A673 (cell line): ENCODE data around the gene MORF4L2.

ENCODE experiments used
- CTCF ChIP-seq: fragments of 300-800, 200-600 bp; sonication (generic); conservative IDR thresholded peaks from 2 replicates; pipeline ENCODE4 v1.5.1; 2017; ENCODE audit warnings: low read depth, mild to moderate bottlenecking, antibody characterized with exemption, low read length, moderate library complexity, mixed read lengths
- EZH2 ChIP-seq: fragments of 200-600 bp; sonication (generic); IDR thresholded peaks from 2 replicates; pipeline ENCODE4 v1.6.1; 2017; ENCODE audit warnings: borderline replicate concordance, low read depth, mild to moderate bottlenecking, mixed read lengths, antibody characterized with exemption, low read length; ENCODE audit not compliant: poor library complexity, severe bottlenecking

- TF ChIP-seq CTCF = no peak
- no peak for TF ChIP-seq EZH2
These were observed 42.4 kb downstream of the MORF4L2 start for GRCh38 chrX:103644125-103644524.
